Endothelial cell of umbilical vein (primary cell): ENCODE data around the gene COX4I1. TPM values are rescaled to one million over a fixed set of nuclear protein-coding genes. Genes with fewer than 3 reads are reported as not detected.

Experiments used
- BruUV-seq: library from RNA; stranded (reverse); fragments of 400-500 nt; replicated peaks from 2 replicates; lab custom pipeline; 2021; lab: Mats Ljungman, UMichigan
- CTCF ChIA-PET: fragments of 300-600, 350-600 bp; sonication (Branson Sonifier 250); formaldehyde crosslinking; loops from one replicate; lab custom pipeline; 2021; ENCODE audit warnings: antibody characterized with exemption, inconsistent platforms; lab: Charles Lee
- POLR2A ChIA-PET: fragments of 300-600, 350-600 bp; sonication (Branson Sonifier 250); formaldehyde crosslinking; loops from one replicate; lab custom pipeline; 2021; ENCODE audit warnings: antibody characterized with exemption, inconsistent platforms; lab: Charles Lee
- DNase-seq: peaks from one replicate; pipeline ENCODE4 v3.0.0-alpha.2; 2011; ENCODE audit warnings: low read depth, low spot score
- FAIRE-seq: peaks from 2 replicates; lab custom pipeline; 2011; peaks lifted over from hg19 to GRCh38; lab: Jason Lieb, UNC
- H2AFZ ChIP-seq: 2 replicates; pipeline ENCODE4 v1.6.0; 2012; ENCODE audit warnings: low read depth, low read length, control low read depth, inconsistent platforms
- H3K27ac ChIP-seq: 2 replicates; pipeline ENCODE4 v1.5.1; 2011; ENCODE audit warnings: low read depth, mild to moderate bottlenecking, control low read depth, low read length, moderate library complexity; ENCODE audit not compliant: insufficient read depth
- H3K27me3 ChIP-seq, 2 experiments: 2 replicates each; pipeline versions ENCODE4 v1.6.0 to v1.6.1; 2011; ENCODE audit warnings: low read length in 2 of 2, mixed read lengths in 1 of 2; ENCODE audit not compliant: control insufficient read depth in 2 of 2, insufficient read depth in 2 of 2
- H3K36me3 ChIP-seq, 2 experiments: 2 replicates in 1 of 2; 3 replicates in 1 of 2; pipeline ENCODE4 v1.5.1; 2011; ENCODE audit warnings: low read length in 2 of 2, mild to moderate bottlenecking in 1 of 2, moderate library complexity in 1 of 2; ENCODE audit not compliant: control insufficient read depth in 2 of 2, insufficient read depth in 2 of 2; ENCODE audit errors: extremely low read depth in 1 of 2
- H3K4me1 ChIP-seq: 3 replicates; pipeline ENCODE4 v1.5.1; 2011; ENCODE audit warnings: mild to moderate bottlenecking, low read length; ENCODE audit not compliant: control insufficient read depth, insufficient read depth; ENCODE audit errors: extremely low read depth
- H3K4me2 ChIP-seq: 2 replicates; pipeline ENCODE4 v1.6.1; 2011; ENCODE audit warnings: low read length, control low read depth, mixed read lengths; ENCODE audit not compliant: insufficient read depth
- H3K4me3 ChIP-seq, 3 experiments: fragments of 200-600 bp in 1 of 3; sonication (generic), shearing (Covaris generic) in 1 of 3; replicated peaks in 1 of 3; 2 replicates each; pipeline ENCODE4 v1.5.1; 2011 to 2016; ENCODE audit warnings: control low read depth in 3 of 3, low read length in 3 of 3, mild to moderate bottlenecking in 2 of 3, inconsistent platforms in 1 of 3, low read depth in 1 of 3, moderate library complexity in 1 of 3; ENCODE audit not compliant: insufficient read depth in 1 of 3
- H3K79me2 ChIP-seq: 2 replicates; pipeline ENCODE4 v1.6.0; 2012; ENCODE audit warnings: low read length, inconsistent platforms; ENCODE audit not compliant: control insufficient read depth, insufficient read depth
- H3K9ac ChIP-seq: replicated peaks from 2 replicates; pipeline ENCODE3; 2011; ENCODE audit warnings: low read length, control low read depth; ENCODE audit not compliant: insufficient read depth; ENCODE audit errors: extremely low read depth
- H3K9me1 ChIP-seq: replicated peaks from 3 replicates; pipeline ENCODE4 v1.6.0; 2011; ENCODE audit warnings: mild to moderate bottlenecking, low read length; ENCODE audit not compliant: control insufficient read depth, insufficient read depth; ENCODE audit errors: extremely low read depth
- H3K9me3 ChIP-seq: replicated peaks from 2 replicates; pipeline ENCODE4 v1.5.1; 2012; ENCODE audit warnings: low read length, inconsistent platforms; ENCODE audit not compliant: control insufficient read depth, insufficient read depth
- H4K20me1 ChIP-seq: replicated peaks from 2 replicates; pipeline ENCODE3; 2011; ENCODE audit warnings: mild to moderate bottlenecking, low read length; ENCODE audit not compliant: control insufficient read depth, insufficient read depth; ENCODE audit errors: extremely low read depth
- EZH2 ChIP-seq: IDR thresholded peaks from 2 replicates; pipeline ENCODE4 v1.6.1; 2012; ENCODE audit warnings: borderline replicate concordance, low read depth, mild to moderate bottlenecking, moderate library complexity, low read length, inconsistent platforms; ENCODE audit not compliant: severe bottlenecking
- FOS ChIP-seq: IDR thresholded peaks from 2 replicates; pipeline ENCODE4 v1.6.1; 2011; ENCODE audit warnings: mild to moderate bottlenecking, low read length, moderate library complexity, borderline replicate concordance; ENCODE audit not compliant: insufficient read depth
- GATA2 ChIP-seq: IDR thresholded peaks from 2 replicates; pipeline ENCODE4 v1.7.0; 2011; ENCODE audit warnings: low read depth, mild to moderate bottlenecking, moderate library complexity, mixed read lengths, low read length; ENCODE audit not compliant: insufficient read length, insufficient read depth
- JUN ChIP-seq: IDR thresholded peaks from 2 replicates; pipeline ENCODE4 v1.6.1; 2011; ENCODE audit warnings: borderline replicate concordance, low read depth; ENCODE audit not compliant: insufficient read length, insufficient read depth
- MAX ChIP-seq: IDR thresholded peaks from 2 replicates; pipeline ENCODE4 v1.6.1; 2011; ENCODE audit not compliant: insufficient read depth, insufficient read length
- MYC ChIP-seq: IDR thresholded peaks from one replicate; pipeline ENCODE4 v1.6.1; 2011; ENCODE audit warnings: mild to moderate bottlenecking, low read depth, low read length
- dilution Hi-C: fragments of 300-500 bp; cut with MboI; formaldehyde crosslinking; loops from one replicate; pipeline ENCODE4 v1.15.0; 2019; ENCODE audit warnings: low sequenced_read_pairs; ENCODE audit not compliant: extremely low pct_ligation_motif_present
- intact Hi-C: fragments of 100-400 bp; cut with micrococcal nuclease; formaldehyde crosslinking; loops from one replicate; pipeline ENCODE4 v1.10.0; 2022
- polyA plus RNA-seq, 4 experiments: library from polyadenylated mRNA; depleted of rRNA in 3 of 4; stranded (reverse) in 3 of 4; unstranded in 1 of 4; fragments of >200 nt; gene quantifications; 2 replicates each; pipeline versions ENCODE4 v1.2.1 to v1.2.3, GENCODE V29; 2011 to 2012; ENCODE audit warnings: missing spikeins in 1 of 4
- total RNA-seq: library from RNA; stranded (reverse); gene quantifications from 2 replicates; pipeline ENCODE4 v1.2.3, GENCODE V29; 2021

COX4I1 gene
- total and polyA plus RNA-seq, 2 donors (not counting 3 experiments of a cell fraction or from before 2014, with no cell fraction given): 560 to 953 TPM

GRCh38 chr16:85783441-85783840 is 16.1 kb upstream of the COX4I1 start:
- H3K4me1 ChIP-seq: peaks cover 7% of the 10 kb centered on the region
- H3K4me2 ChIP-seq: no peak overlapping the region
- intact Hi-C loops (no loop called here), dilution Hi-C loops (no loop called here)
- no peak overlapping the region for H2AFZ ChIP-seq
- no peak for TF ChIP-seq MAX
- TF ChIP-seq EZH2: no peak
- peaks cover 12 to 38% of the 10 kb centered on the region in 2 experiments for H3K36me3 ChIP-seq
- POLR2A ChIA-PET: no interaction called here
- no peaks in the 10 kb centered on the region for H3K9me1 ChIP-seq
- no peak overlapping the region for H3K4me3 ChIP-seq
- no peak for DNase-seq
- no peak overlapping the region for H3K9ac ChIP-seq
- no peak for FAIRE-seq
- H4K20me1 ChIP-seq: no peaks in the 10 kb centered on the region
- peaks cover 31% of the 10 kb centered on the region for H3K79me2 ChIP-seq
- H3K9me3 ChIP-seq: no peaks in the 10 kb centered on the region
- H3K27me3 ChIP-seq: no peaks in the 10 kb centered on the region
- H3K27ac ChIP-seq: no peak overlapping the region
- CTCF ChIA-PET: no interaction called here
- no TSS peak for BruUV-seq

GRCh38 chr16:85784813-85785212 is 14.7 kb upstream of the COX4I1 start:
- Histone ChIP-seq H3K27ac (no peak overlapping the region), H3K9me1 (no peaks in the 10 kb centered on the region), H3K9ac (no peak overlapping the region), H3K4me3 (no peak overlapping the region), H3K27me3 (no peaks in the 10 kb centered on the region), H3K4me2 (no peak overlapping the region), H3K9me3 (no peaks in the 10 kb centered on the region), H3K79me2 (peaks cover 41% of the 10 kb centered on the region), H3K36me3 (peaks cover 8 to 38% of the 10 kb centered on the region in 2 experiments), H4K20me1 (no peaks in the 10 kb centered on the region), H3K4me1 (peaks cover under 1% of the 10 kb centered on the region), H2AFZ (no peak overlapping the region)
- CTCF ChIA-PET: no interaction called here
- intact Hi-C loops: no loop called here
- POLR2A ChIA-PET: no interaction called here
- no TSS peak for BruUV-seq
- no peak for TF ChIP-seq GATA2
- no peak for TF ChIP-seq EZH2
- no peak for TF ChIP-seq JUN
- TF ChIP-seq FOS: no peak
- TF ChIP-seq MYC: no peak
- no peak for TF ChIP-seq MAX
- DNase-seq (no peak), FAIRE-seq (no peak)
- dilution Hi-C loops: no loop called here
